ENCODE measurements around the gene CTNND1.
"Not testable (repeated sequence)": the region's sequence is repeated elsewhere in the genome, so short reads cannot be mapped to it uniquely, and the experiment has no call there.

CTNND1 gene

DNA sequence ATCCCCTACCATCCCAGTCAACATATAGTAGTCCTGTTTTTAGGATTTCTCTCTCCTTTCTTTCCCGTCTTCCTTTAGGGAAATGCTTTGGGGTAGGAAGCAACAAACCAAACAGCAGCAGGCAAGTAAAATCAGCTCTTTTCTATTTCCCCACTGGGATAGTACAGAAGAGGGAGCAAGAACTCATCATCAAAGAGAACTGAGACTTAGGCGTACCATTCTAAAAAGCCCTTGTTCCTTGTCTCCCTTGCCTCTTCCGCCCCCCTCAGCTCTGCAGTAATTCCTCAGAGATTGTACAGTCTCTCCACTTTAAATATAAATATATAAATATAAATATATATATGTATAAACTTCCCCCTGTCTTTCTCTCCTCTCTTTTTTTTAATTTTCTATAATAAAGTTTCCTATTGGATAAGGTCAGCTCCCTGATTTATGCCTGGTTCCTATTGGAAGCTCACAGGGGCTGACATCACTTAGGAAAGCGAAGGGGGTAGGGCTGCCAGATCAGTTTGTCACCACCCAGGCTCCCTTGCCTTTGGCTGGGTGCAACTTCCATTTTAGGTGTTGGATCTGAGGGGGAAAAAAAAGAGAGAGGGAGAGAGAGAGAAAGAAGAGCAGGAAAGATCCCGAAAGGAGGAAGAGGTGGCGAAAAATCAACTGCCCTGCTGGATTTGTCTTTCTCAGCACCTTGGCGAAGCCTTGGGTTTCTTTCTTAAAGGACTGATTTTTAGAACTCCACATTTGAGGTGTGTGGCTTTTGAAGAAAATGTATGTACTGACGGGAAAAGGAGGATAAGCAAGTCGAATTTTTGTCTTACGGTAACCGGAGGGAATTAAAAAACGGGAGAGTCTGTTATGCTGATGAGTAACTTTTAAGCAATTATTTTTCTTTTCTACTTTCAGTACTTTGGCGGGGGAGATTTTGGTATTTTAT is at the start of gene CTNND1:
Gene CTNND1 (plus strand): TSS at position 502 of the 934 bp plus-strand sequence. CDS start 29,677 bp downstream, outside the sequence.
- ATAC-seq = no peak

- peak; percentile 95 to 96 for ATAC-seq
Observed at GRCh38 chr11:57712256-57713150, 49.1 kb upstream of the CTNND1 start, which contains the start of gene TMX2. Gene TMX2, plus strand, starts transcription at chr11:57712593. Its CDS starts 26 bp downstream, at chr11:57712619.

DNA sequence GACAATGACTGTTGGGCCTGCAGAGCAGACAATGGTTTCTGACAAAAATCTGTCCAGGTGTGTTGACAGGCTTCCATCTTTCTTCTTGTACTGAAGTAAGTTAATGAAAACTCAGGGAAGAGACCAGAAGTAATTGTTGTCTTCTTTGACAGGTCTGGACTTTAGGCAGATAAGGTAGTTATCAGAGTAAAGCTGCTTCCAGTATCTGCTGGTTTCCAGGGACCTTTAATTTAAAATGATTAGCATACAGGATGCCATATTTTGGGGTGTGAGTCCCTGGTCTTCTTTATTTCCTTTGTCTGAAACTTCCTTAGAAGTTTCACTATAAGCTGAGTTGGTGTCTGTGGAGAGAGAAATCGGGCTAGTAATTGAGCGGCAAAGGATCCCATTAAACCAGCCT is 47.8 kb upstream of the CTNND1 start:
- no peak for ATAC-seq

DNA sequence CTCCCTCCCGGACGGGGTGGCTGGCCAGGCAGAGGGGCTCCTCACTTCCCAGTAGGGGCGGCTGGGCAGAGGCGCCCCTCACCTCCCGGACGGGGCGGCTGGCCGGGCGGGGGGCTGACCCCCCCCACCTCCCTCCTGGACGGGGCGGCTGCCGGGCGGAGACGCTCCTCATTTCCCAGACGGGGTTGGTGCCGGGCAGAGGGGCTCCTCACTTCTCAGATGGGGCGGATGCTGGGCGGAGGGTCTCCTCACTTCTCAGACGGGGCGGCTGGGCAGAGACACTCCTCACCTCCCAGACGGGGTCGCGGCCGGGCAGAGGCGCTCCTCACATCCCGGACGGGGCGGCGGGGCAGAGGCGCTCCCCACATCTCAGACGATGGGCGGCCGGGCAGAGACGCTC is 44.9 kb upstream of the CTNND1 start:
- not testable (repeated sequence) for ATAC-seq

DNA sequence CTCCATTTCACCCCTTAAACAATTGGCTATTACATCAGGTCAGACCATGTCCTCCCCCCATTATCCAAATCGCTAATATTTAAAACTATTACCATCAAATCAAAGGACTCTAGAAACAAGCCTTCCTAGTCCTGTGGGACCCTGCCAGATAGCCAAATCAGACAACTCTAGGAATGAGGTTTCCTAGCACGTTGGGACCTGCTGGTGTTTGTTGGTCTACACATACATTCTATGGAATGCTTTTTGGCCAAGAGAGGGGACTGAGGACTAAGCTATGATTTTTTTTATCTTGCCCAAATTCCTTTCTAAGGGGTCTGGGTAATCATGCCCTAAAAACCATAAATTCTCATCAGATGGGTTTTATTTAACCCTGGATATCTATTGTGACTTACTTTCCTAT is 34.4 kb upstream of the CTNND1 start:
- no peak for ATAC-seq

DNA sequence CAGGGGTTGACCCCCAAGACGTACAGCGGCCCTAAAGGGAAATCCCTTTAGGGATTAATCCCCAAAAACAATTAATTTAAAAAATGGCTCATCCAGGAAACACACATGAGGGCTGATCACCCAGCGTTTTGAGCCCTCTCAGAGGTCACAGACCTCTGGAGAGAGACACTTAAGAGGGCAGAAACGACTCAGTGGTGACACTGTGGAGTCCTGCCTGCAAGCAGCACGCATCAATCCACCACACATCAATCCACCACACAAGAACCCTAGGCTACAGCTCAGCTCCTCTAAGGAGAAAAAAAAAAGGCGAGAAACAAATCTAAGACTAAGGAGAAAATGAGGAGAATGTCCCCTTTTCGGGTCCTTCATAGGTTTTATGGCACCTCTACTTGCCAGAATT is 32.8 kb upstream of the CTNND1 start:
- ATAC-seq = no peak

DNA sequence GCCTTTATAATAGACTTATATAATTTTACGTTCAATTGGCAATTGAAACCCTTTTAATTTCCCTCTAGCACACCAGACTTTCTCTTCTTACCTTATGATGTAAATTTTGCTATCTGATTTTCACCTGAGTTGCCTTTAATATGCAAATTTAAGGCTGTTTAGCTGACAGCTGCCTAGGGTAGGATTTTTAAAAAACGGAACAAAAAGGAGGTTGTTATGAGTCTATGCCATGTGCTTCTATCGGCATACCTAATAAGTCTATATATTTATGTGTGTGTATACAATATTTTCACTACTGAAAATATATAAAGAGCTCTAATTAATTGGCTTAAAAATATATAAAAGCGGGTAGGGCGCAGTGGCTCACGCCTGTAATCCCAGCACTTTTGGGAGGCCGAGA is 32.1 kb upstream of the CTNND1 start:
- no peak for ATAC-seq

DNA sequence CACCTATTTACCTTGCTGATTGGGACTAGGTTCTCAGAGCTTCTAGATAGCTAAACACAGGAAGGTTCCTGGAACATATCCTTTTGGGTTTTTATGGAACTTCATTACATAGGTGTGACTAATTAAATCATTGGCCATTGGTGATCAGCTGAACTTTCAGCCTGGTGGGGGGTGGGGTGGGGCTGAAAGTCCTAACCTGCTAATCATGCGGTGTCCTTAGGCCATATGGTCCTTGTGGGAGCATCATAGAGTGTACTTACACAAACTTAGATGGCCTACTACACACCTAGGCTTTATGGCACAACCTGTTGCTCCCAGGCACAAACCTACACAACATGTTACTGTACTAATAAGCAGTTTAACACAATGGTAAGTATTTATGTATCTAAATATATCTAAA is 28.9 kb upstream of the CTNND1 start:
- no peak for ATAC-seq

GRCh38 chr11:57735619-57736298 is 25.8 kb upstream of the CTNND1 start:
- ATAC-seq = no peak

- peak; percentile 90 to 92 for ATAC-seq
Observed at GRCh38 chr11:57741132-57742086, 20.2 kb upstream of the CTNND1 start, which contains the start of gene SELENOH. Gene SELENOH, plus strand, starts transcription at chr11:57741491. Its CDS starts 105 bp downstream, at chr11:57741596.

DNA sequence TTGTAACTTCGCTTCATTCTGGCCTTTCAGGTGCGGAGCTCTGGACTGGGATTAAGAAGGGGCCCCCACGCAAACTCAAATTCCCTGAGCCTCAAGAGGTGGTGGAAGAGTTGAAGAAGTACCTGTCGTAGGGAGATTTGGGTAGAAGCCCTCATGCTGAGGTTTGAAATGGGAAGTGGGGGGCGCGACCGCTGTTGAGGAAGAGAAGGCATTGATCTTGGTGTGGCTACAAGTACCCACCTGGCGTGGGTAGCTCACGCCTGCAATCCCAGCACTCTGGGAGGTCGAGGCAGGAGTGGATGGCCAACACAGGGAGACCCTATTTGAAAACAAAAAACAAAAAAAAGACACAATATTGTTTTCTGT is 19.5 kb upstream of the CTNND1 start:
- ATAC-seq = no peak

- no peak for ATAC-seq
Observed at GRCh38 chr11:57744357-57744756, 17.2 kb upstream of the CTNND1 start.

- ATAC-seq = no peak
Observed at GRCh38 chr11:57745206-57745605, 16.4 kb upstream of the CTNND1 start.

DNA sequence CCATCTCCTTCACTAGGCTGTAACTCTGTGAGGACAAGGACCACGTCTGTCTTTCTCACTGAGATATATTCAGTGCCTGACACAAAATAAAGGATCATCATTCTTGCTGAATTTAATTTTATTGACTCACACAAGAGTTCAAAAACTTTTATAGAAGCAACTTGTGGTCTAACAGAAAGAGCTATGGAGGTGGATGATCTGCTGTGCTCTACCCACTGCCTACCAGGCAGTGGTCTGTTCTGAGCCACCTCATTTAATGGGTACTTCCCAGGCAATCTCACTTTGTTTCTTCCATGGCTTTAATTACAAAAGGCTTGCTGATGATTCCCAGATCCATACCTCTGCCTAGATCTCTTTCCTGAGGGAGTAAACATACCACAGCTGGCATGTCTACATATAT is 14.7 kb upstream of the CTNND1 start:
- ATAC-seq = no peak

GRCh38 chr11:57751176-57751575 is 10.4 kb upstream of the CTNND1 start:
- ATAC-seq = no peak

DNA sequence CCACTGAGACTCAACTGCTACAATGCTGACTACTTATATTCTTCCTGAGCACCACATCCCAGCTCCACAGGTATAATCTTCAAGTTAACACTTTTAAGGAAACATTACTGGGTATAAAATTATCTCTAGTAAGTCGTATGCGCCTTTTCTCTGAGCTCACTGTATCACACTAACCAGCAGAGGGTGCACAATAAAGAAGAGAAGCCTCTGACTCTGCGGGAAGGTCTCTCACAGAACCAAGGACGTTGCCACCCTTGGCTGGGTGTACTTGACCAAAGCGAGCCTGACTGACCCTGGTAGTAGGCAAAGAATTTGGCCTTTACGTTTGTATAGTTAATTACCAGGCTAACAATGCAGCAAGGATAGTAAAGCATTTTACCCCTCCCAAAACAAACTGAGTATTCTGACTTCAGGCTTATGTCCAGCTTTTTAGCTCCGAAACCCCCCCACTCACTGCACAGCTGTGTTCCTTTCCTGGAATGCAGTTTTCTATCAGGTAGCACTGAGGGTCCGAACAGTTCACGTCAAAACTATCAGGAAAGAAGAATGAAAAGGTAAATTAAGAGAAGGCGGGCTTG is 9.8 kb upstream of the CTNND1 start, which contains the start of gene BTBD18:
Gene BTBD18 (minus strand): TSS at position 144 of the 578 bp plus-strand sequence. CDS start 631 bp downstream, outside the sequence.
- no peak for ATAC-seq

DNA sequence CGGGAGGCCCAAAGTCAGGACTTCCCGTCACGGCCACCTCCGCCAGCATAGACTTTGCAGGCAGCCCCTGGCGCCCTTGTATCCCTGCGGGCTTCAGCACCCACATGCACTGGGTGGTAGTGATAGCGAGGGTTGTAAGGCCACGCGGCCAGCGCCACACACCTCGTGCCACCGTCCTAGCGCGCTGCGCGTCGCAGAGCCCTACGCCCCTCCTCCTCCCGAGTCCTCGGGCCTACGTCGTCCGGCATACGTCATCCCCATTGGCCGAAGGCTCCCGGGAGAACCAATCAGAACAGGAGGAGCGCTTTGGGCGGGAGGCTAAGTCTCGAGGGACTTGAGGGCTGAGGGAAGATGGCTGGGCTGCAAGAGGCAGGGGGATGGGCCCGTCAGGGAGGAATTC is 8.6 kb upstream of the CTNND1 start:
- ATAC-seq = no peak

- no peak for ATAC-seq
Observed at GRCh38 chr11:57758174-57758573, 3.4 kb upstream of the CTNND1 start.

DNA sequence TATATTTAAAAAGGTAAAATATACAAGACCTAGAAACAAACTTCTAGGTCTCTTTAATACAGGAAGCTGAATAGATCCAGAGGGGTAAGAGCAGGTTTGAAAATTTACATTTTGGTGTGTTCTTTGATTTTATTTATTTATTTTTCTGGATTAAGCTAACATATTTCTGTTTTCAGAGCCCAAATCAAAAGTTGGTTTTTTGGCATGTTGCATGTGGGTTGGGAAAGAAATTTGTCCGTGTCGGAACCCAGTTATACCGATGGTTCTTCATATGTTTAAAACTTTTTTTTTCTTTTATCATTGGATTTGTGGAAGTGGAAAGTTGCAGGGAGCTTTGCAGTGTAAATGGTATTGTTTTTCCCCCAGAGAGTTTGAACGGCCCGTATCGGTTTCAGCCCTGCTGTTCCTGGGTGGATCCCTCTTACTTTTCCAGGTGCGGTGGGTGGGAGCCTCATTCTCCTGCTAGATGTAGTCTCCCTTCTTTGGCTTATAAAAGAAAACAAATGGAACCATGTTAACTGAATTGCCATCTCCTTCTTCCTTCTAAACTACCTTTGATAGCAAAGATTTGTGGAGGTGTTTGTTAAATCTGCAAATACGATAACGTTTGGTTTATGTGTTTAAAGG is 746 bp downstream of the CTNND1 start:
- no peak for ATAC-seq

DNA sequence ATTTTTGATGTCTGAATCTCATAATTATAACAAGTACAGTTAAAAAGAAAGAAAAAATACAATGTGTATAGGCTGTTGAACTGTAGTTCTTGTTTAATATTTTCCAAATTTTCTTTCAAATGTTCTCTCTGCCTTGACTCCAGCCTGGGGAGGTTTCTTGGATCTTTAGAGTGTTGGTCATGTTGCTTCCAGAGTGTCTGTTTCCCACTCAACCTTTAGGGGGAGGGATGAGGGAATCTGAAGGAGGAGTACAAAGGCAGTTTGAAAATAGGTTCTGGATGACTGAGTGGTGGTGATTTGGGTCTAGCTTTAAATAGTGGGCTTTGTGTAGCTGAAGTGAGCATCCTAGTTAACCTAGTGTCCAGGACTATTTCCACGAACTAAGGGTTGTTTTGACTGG is 2.0 kb downstream of the CTNND1 start:
- no peak for ATAC-seq

DNA sequence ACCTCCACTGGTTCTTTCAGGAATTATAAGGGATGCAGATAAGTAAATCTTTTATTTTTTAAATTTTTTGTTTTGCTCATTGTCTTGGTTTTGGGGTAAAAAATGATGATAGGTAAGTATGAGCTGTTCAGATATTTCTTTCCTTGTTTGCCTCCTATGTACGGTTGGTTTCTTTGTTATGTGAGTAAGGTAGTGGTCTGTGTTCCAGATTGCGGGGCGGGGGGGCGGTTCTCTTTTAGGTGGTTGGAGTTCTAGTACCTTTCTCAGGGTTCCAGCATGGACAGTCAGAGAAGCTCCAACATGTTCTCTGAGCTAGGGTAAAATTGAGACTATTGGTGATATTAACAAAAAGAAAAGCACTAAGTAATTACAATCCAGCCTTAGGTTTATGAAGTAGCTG is 2.4 kb downstream of the CTNND1 start:
- no peak for ATAC-seq

All from activated CD4-positive, CD25-positive, alpha-beta regulatory T cell treated with anti-CD3 and anti-CD28 coated beads, Interleukin-2, amount 50 U/mL, for 24 hours (primary cell).